DMS53 treated with DMSO at 0.1 percent for 48 hours (cell line): ENCODE results near the gene ASB15.
"Not testable (repeated sequence)": the region's sequence is repeated elsewhere in the genome, so short reads cannot be mapped to it uniquely, and the experiment has no call there.

Experiments
- DNase-seq: peaks from one replicate; lab custom pipeline; 2025; ENCODE audit not compliant: unreplicated experiment; lab: John Stamatoyannopoulos, UW

ASB15 gene

DNA sequence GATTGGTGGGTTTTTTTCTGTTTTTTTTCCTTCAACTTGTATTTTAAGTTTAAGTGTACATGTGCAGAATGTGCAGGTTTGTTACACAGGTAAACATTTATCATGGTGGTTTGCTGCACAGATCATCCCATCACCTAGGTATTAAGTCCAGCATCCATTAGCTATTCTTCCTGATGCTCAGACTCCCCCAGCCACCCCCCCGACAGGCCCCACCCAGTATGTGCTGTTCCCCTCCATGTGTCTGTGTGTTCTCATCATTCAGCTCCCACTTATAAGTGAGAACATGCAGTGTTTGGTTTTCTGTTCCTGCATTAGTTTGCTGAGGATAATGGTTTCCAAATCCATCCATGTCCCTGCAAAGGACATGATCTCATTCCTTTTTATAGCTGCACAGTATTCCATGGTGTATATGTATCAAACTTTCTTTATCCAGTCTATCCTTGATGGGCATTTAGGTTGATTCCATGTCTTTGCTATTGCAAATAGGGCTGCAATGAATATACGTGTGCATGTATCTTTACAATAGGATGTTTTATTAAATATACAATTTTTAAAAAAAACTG, 32.5 kb downstream of the ASB15 start:
- DNase-seq: not testable (repeated sequence)

DNA sequence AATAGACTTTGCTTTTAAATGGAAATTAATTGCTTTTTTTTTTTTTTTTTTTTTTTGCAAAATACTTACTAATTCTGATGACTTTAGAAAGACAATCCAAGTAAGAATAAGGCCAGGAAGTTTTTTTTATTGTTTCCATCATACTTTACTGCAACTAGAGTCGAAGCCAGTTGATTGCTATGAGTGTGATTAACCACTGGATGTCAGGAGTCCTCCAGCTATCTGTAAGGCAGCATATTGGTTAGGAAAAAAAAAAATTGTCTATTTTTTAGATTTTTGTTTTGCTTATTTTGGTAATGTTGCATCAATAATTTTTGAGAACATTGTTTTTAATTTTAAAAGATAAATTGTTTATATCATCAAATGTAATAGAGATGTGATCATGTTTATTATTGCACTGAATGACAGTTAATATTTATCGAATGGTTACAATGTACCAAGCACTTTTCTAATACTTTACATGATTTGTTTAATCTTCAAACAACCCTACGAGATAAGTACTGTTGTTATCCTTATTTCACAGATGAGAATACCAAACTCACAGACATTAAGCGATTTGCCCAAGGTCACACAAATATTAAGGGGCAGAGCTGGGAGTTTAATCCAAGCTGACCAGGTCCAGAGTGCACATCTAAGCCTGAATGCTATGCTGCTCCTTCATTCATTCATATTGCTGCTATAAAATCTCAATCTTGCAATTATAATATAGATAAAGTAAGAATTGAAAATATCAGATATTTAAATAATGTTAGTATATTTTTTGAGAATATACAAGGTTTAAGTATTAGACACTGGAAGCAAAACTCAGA, 34.1 kb downstream of the ASB15 start:
- peak; percentile 26 for DNase-seq

- peak; percentile 45 for DNase-seq
Measured at GRCh38 chr7:123637203-123637602, 35.6 kb downstream of the ASB15 start.

DNA sequence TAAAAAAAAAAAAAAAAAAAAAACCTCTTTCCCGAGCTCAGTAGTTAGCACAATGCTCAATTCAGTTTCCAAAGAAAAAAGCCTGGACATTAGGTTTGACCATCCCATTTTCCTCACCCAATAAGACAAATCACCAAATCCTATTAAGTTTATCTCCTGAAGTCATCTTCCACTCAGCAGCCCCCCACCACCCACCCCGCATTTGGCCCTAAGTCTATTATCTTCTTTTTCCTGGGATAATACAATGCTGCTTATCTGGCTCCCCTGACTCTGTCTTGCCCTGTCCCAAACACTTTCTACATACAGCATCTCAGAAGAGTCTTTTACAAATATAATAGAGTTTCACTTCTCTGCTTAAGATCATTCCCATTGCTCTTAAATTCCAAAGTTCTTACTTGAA, 36.3 kb downstream of the ASB15 start:
- DNase-seq: no peak

DNA sequence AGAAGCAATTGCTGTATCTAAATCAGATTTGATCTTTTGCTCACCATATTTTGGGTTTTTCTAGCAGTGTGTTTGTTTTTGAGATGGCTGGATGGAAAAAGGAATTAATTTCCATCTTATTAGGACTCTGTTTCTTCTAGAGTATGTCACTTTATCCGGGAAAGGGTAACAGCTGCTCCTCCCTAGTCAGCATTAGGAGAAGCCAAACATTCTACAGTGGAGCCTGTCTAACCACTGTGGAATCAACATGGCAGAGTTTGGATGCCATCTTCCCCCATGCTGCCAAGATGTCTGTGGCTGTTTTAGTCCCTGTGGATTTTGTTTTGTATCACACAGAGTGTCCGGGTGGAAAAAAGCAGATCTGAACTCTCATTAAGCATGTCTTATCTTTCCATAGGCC, 38.0 kb downstream of the ASB15 start:
- no peak for DNase-seq

GRCh38 chr7:123640583-123640982, 39.0 kb downstream of the ASB15 start:
- DNase-seq: no peak

GRCh38 chr7:123641901-123642300, 40.3 kb downstream of the ASB15 start:
- DNase-seq: no peak

- peak; percentile 82 for DNase-seq
Measured at GRCh38 chr7:123643495-123644441, 42.1 kb downstream of the ASB15 start.

DNA sequence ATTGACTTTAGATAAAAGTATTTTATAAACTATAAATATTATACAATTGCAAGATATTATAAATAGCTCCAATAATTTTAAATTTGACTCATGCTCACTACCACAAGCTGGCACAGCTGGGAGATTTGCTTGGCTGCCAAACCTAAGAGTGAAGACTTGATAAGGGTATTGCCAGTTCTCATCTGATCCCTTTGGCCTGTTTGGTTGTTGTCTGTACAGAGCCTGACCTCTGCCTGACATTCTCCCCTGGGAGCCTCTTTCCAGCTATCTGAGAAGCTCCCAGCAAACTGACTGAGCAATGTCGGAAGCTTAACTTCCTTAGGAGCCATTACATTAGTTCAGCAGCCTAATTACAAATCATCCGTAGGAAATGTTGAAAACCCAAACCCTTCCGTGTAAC, 43.9 kb downstream of the ASB15 start:
- DNase-seq: no peak

- DNase-seq: no peak
Measured at GRCh38 chr7:123647106-123647730, 45.6 kb downstream of the ASB15 start.

GRCh38 chr7:123649964-123650363, 48.3 kb downstream of the ASB15 start:
- DNase-seq: no peak

- DNase-seq: no peak
Measured at GRCh38 chr7:123650595-123650994, 49.0 kb downstream of the ASB15 start.

DNA sequence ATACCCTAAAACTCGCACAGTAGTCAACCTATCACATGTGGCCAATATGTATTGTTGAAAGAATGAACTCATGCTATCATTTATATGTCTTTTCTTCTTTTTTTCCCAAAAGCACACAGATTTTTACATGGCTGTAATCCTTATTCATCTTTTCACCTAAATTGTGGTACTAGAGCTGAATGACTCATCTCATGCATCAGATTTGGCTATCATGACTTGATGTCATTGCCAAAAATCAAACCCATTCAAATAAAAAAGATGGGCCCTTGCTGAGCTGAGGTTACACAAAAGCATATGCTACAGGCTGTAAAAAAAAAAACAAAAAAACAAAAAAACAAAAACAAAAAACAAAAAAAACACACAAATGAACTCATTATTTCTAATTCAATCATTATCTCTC, 50.8 kb downstream of the ASB15 start:
- DNase-seq: no peak

GRCh38 chr7:123653162-123653561, 51.5 kb downstream of the ASB15 start:
- no peak for DNase-seq

GRCh38 chr7:123655614-123656013, 54.0 kb downstream of the ASB15 start, which contains the start of gene LMOD2:
TSS of gene LMOD2 (plus strand) at chr7:123655866. CDS start at chr7:123655964, 98 bp downstream.
- no peak for DNase-seq

- no peak for DNase-seq
Measured at GRCh38 chr7:123656544-123657303, 55.1 kb downstream of the ASB15 start.

GRCh38 chr7:123657304-123657685, 55.7 kb downstream of the ASB15 start:
- DNase-seq: no peak

- no peak for DNase-seq
Measured at GRCh38 chr7:123658023-123658422, 56.4 kb downstream of the ASB15 start.

DNA sequence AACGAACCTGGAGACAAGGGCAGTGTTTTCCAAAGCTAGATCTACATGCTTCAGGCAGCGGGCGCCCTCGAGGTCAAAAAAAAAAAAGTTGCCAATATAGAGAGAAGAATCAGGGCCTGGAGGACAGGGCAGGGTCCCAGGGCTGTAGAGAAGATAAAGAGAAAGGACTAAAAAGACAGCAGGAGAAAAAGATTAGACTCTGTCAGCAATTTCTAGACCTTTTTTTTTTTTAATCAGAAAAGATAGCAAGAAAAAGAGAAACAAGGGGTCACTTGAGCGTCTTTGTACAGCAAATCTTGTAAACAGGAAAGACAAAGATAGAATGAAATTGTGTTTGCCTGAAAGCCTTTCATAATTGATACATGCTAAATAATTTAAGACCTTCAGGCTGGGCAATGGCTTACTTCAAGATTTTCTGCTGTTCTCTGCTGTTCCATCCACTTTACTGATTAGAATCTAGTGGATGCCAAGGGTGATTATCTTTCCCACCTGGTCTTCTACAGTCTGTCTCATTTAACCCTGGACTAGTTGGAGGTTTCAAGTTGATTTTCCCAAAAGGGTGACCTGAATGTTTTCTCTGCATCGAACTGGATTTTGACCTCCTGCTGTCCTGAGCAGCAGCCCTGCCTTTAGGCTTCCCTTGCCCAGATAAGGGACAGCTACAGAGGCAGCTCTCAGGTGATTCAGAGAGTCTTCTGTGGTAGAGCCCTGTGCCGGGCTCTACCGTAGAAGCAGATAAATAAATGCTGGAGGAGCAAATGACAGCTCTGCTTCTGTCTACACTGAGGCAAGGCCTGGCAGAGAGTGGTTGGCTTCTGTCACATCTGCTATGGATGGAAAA, 59.1 kb downstream of the ASB15 start:
- no peak for DNase-seq
